Stomach smooth muscle (tissue), 2 donors: ENCODE results near the gene LRGUK.
A peak's percentile ranks its signal among the peaks of the same experiment; 100 is the strongest.

Experiments used
- H3K27ac ChIP-seq: one replicate; pipeline ENCODE4 v1.7.0; 2013; ENCODE audit warnings: mild to moderate bottlenecking, low read length, inconsistent platforms
- H3K27me3 ChIP-seq, 2 donors: one replicate each; pipeline ENCODE4 v1.7.0; 2013; ENCODE audit warnings: low read length in 2 of 2; ENCODE audit not compliant: insufficient read depth in 2 of 2, control insufficient read depth in 1 of 2
- H3K36me3 ChIP-seq, 2 donors: one replicate each; pipeline ENCODE4 v1.7.0; 2013; ENCODE audit warnings: low read length in 2 of 2; ENCODE audit not compliant: control insufficient read depth in 2 of 2, insufficient read depth in 2 of 2
- H3K4me1 ChIP-seq: one replicate; pipeline ENCODE4 v1.7.0; 2013; ENCODE audit warnings: low read length; ENCODE audit not compliant: control insufficient read depth, insufficient read depth
- H3K4me3 ChIP-seq, 2 donors: one replicate each; pipeline ENCODE4 v1.7.0; 2013; ENCODE audit warnings: low read length in 2 of 2
- H3K9ac ChIP-seq, 2 donors: one replicate each; pipeline ENCODE4 v1.7.0; 2013; ENCODE audit warnings: low read length in 2 of 2, mild to moderate bottlenecking in 1 of 2
- H3K9me3 ChIP-seq, 2 donors: one replicate each; pipeline ENCODE4 v1.7.0; 2013; ENCODE audit warnings: low read length in 2 of 2; ENCODE audit not compliant: control insufficient read depth in 2 of 2
- donor health status: healthy.
- donor health status: Pancreatic carcinoma.

The LRGUK gene

GRCh38 chr7:134126146-134126545 lies 994 bp upstream of the LRGUK start:
- H3K27me3 ChIP-seq: no peaks in the 10 kb centered on the region
- no peak overlapping the region for H3K4me3 ChIP-seq
- H3K9ac ChIP-seq: no peak overlapping the region
- peaks cover 4% of the 10 kb centered on the region for H3K4me1 ChIP-seq
- H3K27ac ChIP-seq: no peak overlapping the region
- no peaks in the 10 kb centered on the region for H3K36me3 ChIP-seq
- H3K9me3 ChIP-seq: no peaks in the 10 kb centered on the region

- H3K36me3 ChIP-seq: no peaks in the 10 kb centered on the region
- peak overlapping the region; percentile 88 to 96 for H3K4me3 ChIP-seq
- H3K9ac ChIP-seq: peak overlapping the region in 1 of 2 donors; percentile 43
- no peaks in the 10 kb centered on the region for H3K27me3 ChIP-seq
- peaks cover 4% of the 10 kb centered on the region for H3K4me1 ChIP-seq
- H3K27ac ChIP-seq: no peak overlapping the region
- H3K9me3 ChIP-seq: no peaks in the 10 kb centered on the region
These were observed 559 bp upstream of the LRGUK start for GRCh38 chr7:134126596-134126965.

GRCh38 chr7:134128829-134129228 lies 1.7 kb downstream of the LRGUK start:
- Histone ChIP-seq H3K36me3 (no peaks in the 10 kb centered on the region), H3K9me3 (no peaks in the 10 kb centered on the region), H3K27me3 (peaks cover 0 to 3% of the 10 kb centered on the region in 2 donors), H3K4me1 (peaks cover 4% of the 10 kb centered on the region), H3K27ac (no peak overlapping the region), H3K4me3 (no peak overlapping the region), H3K9ac (no peak overlapping the region)

- Histone ChIP-seq H3K36me3 (no peaks in the 10 kb centered on the region), H3K4me3 (no peak overlapping the region), H3K27me3 (peaks cover 0 to 3% of the 10 kb centered on the region in 2 donors), H3K27ac (no peak overlapping the region), H3K9ac (no peak overlapping the region), H3K4me1 (peaks cover 4% of the 10 kb centered on the region), H3K9me3 (no peaks in the 10 kb centered on the region)
These were observed 2.9 kb downstream of the LRGUK start for GRCh38 chr7:134129856-134130523.

DNA sequence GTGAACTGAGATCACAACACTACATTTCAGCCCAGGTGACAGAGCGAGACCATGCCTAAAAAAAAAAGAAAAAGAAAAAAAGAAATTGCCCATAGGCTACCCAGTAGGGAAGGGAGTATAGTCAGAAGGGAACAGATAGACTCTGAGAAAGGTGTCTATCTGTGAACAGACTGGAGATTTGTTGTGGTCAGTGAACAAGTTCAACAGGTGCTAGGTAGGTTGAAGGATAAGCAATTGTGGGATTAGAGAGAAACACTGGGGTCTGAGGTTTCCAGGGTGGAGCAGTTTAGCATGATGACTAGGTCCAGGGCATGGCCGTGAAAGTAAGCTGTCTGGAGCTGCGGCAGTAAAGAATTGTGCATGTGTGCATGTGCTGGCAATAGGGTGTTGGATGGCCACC lies 6.9 kb downstream of the LRGUK start:
- H3K9me3 ChIP-seq: no peaks in the 10 kb centered on the region
- H3K36me3 ChIP-seq: no peaks in the 10 kb centered on the region
- H3K9ac ChIP-seq: no peak overlapping the region
- no peaks in the 10 kb centered on the region for H3K4me1 ChIP-seq
- H3K27me3 ChIP-seq: peaks cover 0 to 3% of the 10 kb centered on the region in 2 donors
- no peak overlapping the region for H3K4me3 ChIP-seq
- H3K27ac ChIP-seq: no peak overlapping the region

- Histone ChIP-seq H3K27ac (no peak overlapping the region), H3K27me3 (no peaks in the 10 kb centered on the region), H3K4me1 (no peaks in the 10 kb centered on the region), H3K9ac (no peak overlapping the region), H3K36me3 (no peaks in the 10 kb centered on the region), H3K4me3 (no peak overlapping the region), H3K9me3 (no peaks in the 10 kb centered on the region)
These were observed 14.0 kb downstream of the LRGUK start for GRCh38 chr7:134140889-134141867.

GRCh38 chr7:134141868-134142264 lies 14.7 kb downstream of the LRGUK start:
- Histone ChIP-seq H3K4me1 (no peaks in the 10 kb centered on the region), H3K36me3 (no peaks in the 10 kb centered on the region), H3K9ac (no peak overlapping the region), H3K4me3 (no peak overlapping the region), H3K27me3 (no peaks in the 10 kb centered on the region), H3K27ac (no peak overlapping the region), H3K9me3 (no peaks in the 10 kb centered on the region)

DNA sequence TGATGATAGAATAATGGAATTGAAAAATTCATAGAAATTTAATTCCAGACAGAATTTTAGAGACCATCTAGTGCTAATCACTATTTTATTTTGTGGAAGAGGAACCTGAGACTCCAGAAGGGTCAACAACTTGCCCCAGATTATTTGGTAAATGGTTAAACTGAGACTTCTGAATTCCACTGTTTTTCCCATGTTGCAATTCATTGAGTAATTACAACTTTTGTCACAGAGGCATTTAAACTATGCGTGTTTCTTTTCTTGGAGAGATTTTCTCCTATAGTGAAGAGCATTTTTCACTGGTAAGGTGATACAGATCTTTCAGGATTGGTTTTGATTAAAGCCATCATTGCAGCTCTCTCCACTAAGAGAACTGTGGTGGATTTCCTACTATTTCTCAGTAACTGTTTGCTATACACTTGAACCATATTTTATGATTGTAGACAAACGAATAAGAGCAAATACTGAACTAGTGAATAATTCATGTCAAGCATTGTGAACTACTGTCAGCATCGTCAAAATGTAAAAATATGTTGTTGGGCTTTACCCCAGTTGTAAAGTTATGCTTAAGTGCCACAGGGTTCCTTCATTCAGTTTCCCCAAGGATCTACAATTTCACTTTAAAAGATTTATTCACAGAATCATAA lies 26.5 kb downstream of the LRGUK start:
- no peaks in the 10 kb centered on the region for H3K36me3 ChIP-seq
- no peaks in the 10 kb centered on the region for H3K4me1 ChIP-seq
- H3K27ac ChIP-seq: no peak overlapping the region
- no peak overlapping the region for H3K9ac ChIP-seq
- H3K9me3 ChIP-seq: no peaks in the 10 kb centered on the region
- H3K27me3 ChIP-seq: no peaks in the 10 kb centered on the region
- H3K4me3 ChIP-seq: no peak overlapping the region

- no peaks in the 10 kb centered on the region for H3K27me3 ChIP-seq
- no peak overlapping the region for H3K27ac ChIP-seq
- H3K36me3 ChIP-seq: no peaks in the 10 kb centered on the region
- no peak overlapping the region for H3K9ac ChIP-seq
- no peak overlapping the region for H3K4me3 ChIP-seq
- no peaks in the 10 kb centered on the region for H3K9me3 ChIP-seq
- no peaks in the 10 kb centered on the region for H3K4me1 ChIP-seq
These were observed 27.5 kb downstream of the LRGUK start for GRCh38 chr7:134154581-134155130.

GRCh38 chr7:134155206-134155605 lies 28.1 kb downstream of the LRGUK start:
- Histone ChIP-seq H3K9ac (no peak overlapping the region), H3K36me3 (no peaks in the 10 kb centered on the region), H3K4me1 (no peaks in the 10 kb centered on the region), H3K27ac (no peak overlapping the region), H3K4me3 (no peak overlapping the region), H3K27me3 (no peaks in the 10 kb centered on the region), H3K9me3 (no peaks in the 10 kb centered on the region)
